Fibroblast of lung (primary cell): ENCODE measurements around the gene ANKS6. TPM values are rescaled to one million over a fixed set of nuclear protein-coding genes. Genes with fewer than 3 reads are reported as not detected.

Source experiments
- DNase-seq, 2 donors: peaks; one replicate each; pipeline versions ENCODE4 v3.0.0 to v3.0.0-alpha.2; 2010; ENCODE audit warnings: low read depth in 2 of 2
- H2AFZ ChIP-seq: 2 replicates; pipeline ENCODE4 v1.5.1; 2012; ENCODE audit warnings: low read length, control low read depth, inconsistent platforms
- H3K27ac ChIP-seq: 2 replicates; pipeline ENCODE4 v1.5.1; 2011; ENCODE audit warnings: low read length, control low read depth; ENCODE audit not compliant: insufficient read depth
- H3K27me3 ChIP-seq: 2 replicates; pipeline ENCODE4 v1.5.1; 2011; ENCODE audit warnings: mild to moderate bottlenecking, low read length; ENCODE audit not compliant: control insufficient read depth, insufficient read depth
- H3K36me3 ChIP-seq: 2 replicates; pipeline ENCODE4 v1.5.1; 2011; ENCODE audit warnings: low read length; ENCODE audit not compliant: control insufficient read depth, insufficient read depth
- H3K4me1 ChIP-seq: 2 replicates; pipeline ENCODE4 v1.5.1; 2011; ENCODE audit warnings: low read length; ENCODE audit not compliant: control insufficient read depth, insufficient read depth; ENCODE audit errors: extremely low read depth
- H3K4me2 ChIP-seq: 2 replicates; pipeline ENCODE4 v1.5.1; 2011; ENCODE audit warnings: low read length, control low read depth; ENCODE audit not compliant: insufficient read depth; ENCODE audit errors: extremely low read depth
- H3K4me3 ChIP-seq, 4 experiments: fragments of 200-600 bp in 1 of 4; sonication (generic) in 1 of 4; replicated peaks in 1 of 4; 2 replicates each; pipeline ENCODE4 v1.5.1; 2011 to 2016; ENCODE audit warnings: low read length in 4 of 4, low read depth in 3 of 4, mild to moderate bottlenecking in 3 of 4, control low read depth in 2 of 4, inconsistent platforms in 1 of 4, mixed read lengths in 1 of 4; ENCODE audit not compliant: insufficient read depth in 1 of 4; ENCODE audit errors: control extremely low read depth in 1 of 4
- H3K79me2 ChIP-seq: 2 replicates; pipeline ENCODE4 v1.5.1; 2012; ENCODE audit warnings: mild to moderate bottlenecking, low read length, inconsistent platforms; ENCODE audit not compliant: control insufficient read depth, insufficient read depth
- H3K9ac ChIP-seq: 2 replicates; pipeline ENCODE4 v1.5.1; 2011; ENCODE audit warnings: mild to moderate bottlenecking, low read length, control low read depth; ENCODE audit not compliant: insufficient read depth
- H3K9me3 ChIP-seq: 2 replicates; pipeline ENCODE4 v1.5.1; 2012; ENCODE audit warnings: low read depth, low read length; ENCODE audit not compliant: control insufficient read depth, insufficient read depth
- H4K20me1 ChIP-seq: 2 replicates; pipeline ENCODE4 v1.5.1; 2011; ENCODE audit warnings: low read length; ENCODE audit not compliant: control insufficient read depth, insufficient read depth; ENCODE audit errors: extremely low read depth
- CTCF ChIP-seq, 2 donors: IDR thresholded peaks in 1 of 2; conservative IDR thresholded peaks in 1 of 2; 1 replicate in 1 of 2; 2 replicates in 1 of 2; pipeline ENCODE4 v1.5.1; 2011 to 2012; ENCODE audit warnings: low read length in 2 of 2, control low read depth in 1 of 2, inconsistent platforms in 1 of 2, low read depth in 1 of 2, mild to moderate bottlenecking in 1 of 2
- EZH2 ChIP-seq: IDR thresholded peaks from 2 replicates; pipeline ENCODE4 v1.5.1; 2012; ENCODE audit warnings: low read length, control low read depth, mild to moderate bottlenecking; ENCODE audit errors: missing control alignments
- polyA plus RNA-seq, 2 donors: library from polyadenylated mRNA; depleted of rRNA in 1 of 2; stranded (reverse) in 1 of 2; unstranded in 1 of 2; fragments of >200 nt; gene quantifications; 2 replicates each; pipeline ENCODE4 v1.2.1, GENCODE V29; 2011 to 2012; ENCODE audit warnings: missing spikeins in 1 of 2
- total RNA-seq: library from RNA; depleted of rRNA; stranded (reverse); fragments of >200 nt; gene quantifications from 2 replicates; pipeline ENCODE4 v1.2.1, GENCODE V29; 2014

Gene ANKS6
- total and polyA plus RNA-seq, 2 donors (not counting 1 experiment from before 2014, with no cell fraction given), result 7.3 to 9.6 TPM

- no peak overlapping the region for H3K4me3 ChIP-seq
These were observed 37.0 kb upstream of the ANKS6 start for GRCh38 chr9:98833090-98833956.

GRCh38 chr9:98832768-98833089, 36.4 kb upstream of the ANKS6 start:
- TF ChIP-seq EZH2, result no peak
- TF ChIP-seq CTCF (conservative IDR thresholded peaks at IDR 0.05 in 1 of 2, IDR thresholded peaks at IDR 0.05 in 1 of 2; ENCODE audit: low read depth in 1 of 2, low read length in 2 of 2), result no peak
- no peak for DNase-seq
- H2AFZ ChIP-seq, result no peak overlapping the region
- H3K4me2 ChIP-seq, result no peak overlapping the region
- H3K9me3 ChIP-seq, result no peaks in the 10 kb centered on the region
- no peaks in the 10 kb centered on the region for H3K79me2 ChIP-seq
- H3K27me3 ChIP-seq, result no peaks in the 10 kb centered on the region
- H3K9ac ChIP-seq, result no peak overlapping the region
- no peak overlapping the region for H3K27ac ChIP-seq
- H3K4me1 ChIP-seq, result no peaks in the 10 kb centered on the region
- no peaks in the 10 kb centered on the region for H3K36me3 ChIP-seq
- no peaks in the 10 kb centered on the region for H4K20me1 ChIP-seq
- no peak overlapping the region for H3K4me3 ChIP-seq

More at GRCh38 chr9:98833090-98833956, 37.0 kb upstream of the ANKS6 start:
- TF ChIP-seq EZH2, result no peak
- TF ChIP-seq CTCF (conservative IDR thresholded peaks at IDR 0.05 in 1 of 2, IDR thresholded peaks at IDR 0.05 in 1 of 2; ENCODE audit: low read depth in 1 of 2, low read length in 2 of 2), result no peak
- DNase-seq, result peak in 1 of 2 donors; percentile 9
- Histone ChIP-seq H3K79me2 (no peaks in the 10 kb centered on the region), H3K36me3 (no peaks in the 10 kb centered on the region), H3K4me2 (no peak overlapping the region), H3K9ac (no peak overlapping the region), H3K4me1 (no peaks in the 10 kb centered on the region), H4K20me1 (no peaks in the 10 kb centered on the region), H3K27ac (no peak overlapping the region), H2AFZ (no peak overlapping the region), H3K9me3 (no peaks in the 10 kb centered on the region), H3K27me3 (no peaks in the 10 kb centered on the region)

- H3K4me1 ChIP-seq, result no peaks in the 10 kb centered on the region
- DNase-seq, result no peak
- no peak overlapping the region for H3K4me3 ChIP-seq
- no peaks in the 10 kb centered on the region for H3K79me2 ChIP-seq
- H2AFZ ChIP-seq, result no peak overlapping the region
- H3K36me3 ChIP-seq, result no peaks in the 10 kb centered on the region
- TF ChIP-seq CTCF (conservative IDR thresholded peaks at IDR 0.05 in 1 of 2, IDR thresholded peaks at IDR 0.05 in 1 of 2; ENCODE audit: low read depth in 1 of 2, low read length in 2 of 2) (no peak), EZH2 (no peak)
- no peaks in the 10 kb centered on the region for H3K9me3 ChIP-seq
- H3K27ac ChIP-seq, result no peak overlapping the region
- no peak overlapping the region for H3K4me2 ChIP-seq
- H4K20me1 ChIP-seq, result no peaks in the 10 kb centered on the region
- H3K9ac ChIP-seq, result no peak overlapping the region
- H3K27me3 ChIP-seq, result no peaks in the 10 kb centered on the region
These were observed 35.3 kb upstream of the ANKS6 start for GRCh38 chr9:98831696-98832095.
